G401.6 (cell line): ENCODE measurements around the gene GAMT.

Experiments used
- FAIRE-seq: peaks from 2 replicates; lab custom pipeline; 2012; peaks lifted over from hg19 to GRCh38; lab: Jason Lieb, UNC

GAMT gene

GRCh38 chr19:1364070-1364704 lies 37.2 kb downstream of the GAMT start:
- FAIRE-seq: peak; percentile 92

GRCh38 chr19:1363599-1363998 lies 37.7 kb downstream of the GAMT start:
- FAIRE-seq: no peak

GRCh38 chr19:1362387-1363257 lies 38.7 kb downstream of the GAMT start:
- FAIRE-seq: no peak

GRCh38 chr19:1361601-1362386 lies 39.5 kb downstream of the GAMT start:
- no peak for FAIRE-seq

- no peak for FAIRE-seq
These were observed 40.4 kb downstream of the GAMT start for GRCh38 chr19:1360818-1361461.

- FAIRE-seq: no peak
These were observed 41.1 kb downstream of the GAMT start for GRCh38 chr19:1360126-1360817.

- no peak for FAIRE-seq
These were observed 43.7 kb downstream of the GAMT start for GRCh38 chr19:1357531-1358109.

GRCh38 chr19:1356508-1356865 lies 44.9 kb downstream of the GAMT start:
- FAIRE-seq: no peak

- FAIRE-seq: no peak
These were observed 45.5 kb downstream of the GAMT start for GRCh38 chr19:1355568-1356507.

GRCh38 chr19:1354970-1355567 lies 46.3 kb downstream of the GAMT start:
- FAIRE-seq: no peak

GRCh38 chr19:1353144-1353543 lies 48.2 kb downstream of the GAMT start:
- no peak for FAIRE-seq

- no peak for FAIRE-seq
These were observed 49.9 kb downstream of the GAMT start for GRCh38 chr19:1351381-1351851.

GRCh38 chr19:1350867-1351266 lies 50.5 kb downstream of the GAMT start:
- no peak for FAIRE-seq

GRCh38 chr19:1349211-1349610 lies 52.1 kb downstream of the GAMT start:
- no peak for FAIRE-seq
